ENCODE data around the gene SORD. TPM values are rescaled to one million over a fixed set of nuclear protein-coding genes. Genes with fewer than 3 reads are reported as not detected.

The SORD gene
- total RNA-seq, 4 donors from 2014 or later, result 24.4 to 78.6 (median 48.7) TPM

- H3K27ac ChIP-seq, result no peak overlapping the region
- no peak overlapping the region for H3K4me3 ChIP-seq
- DNase-seq (ENCODE audit: low spot score in 2 of 2), result peak in 1 of 2 donors; percentile 50
- H3K27me3 ChIP-seq, result no peaks in the 10 kb centered on the region
- no peaks in the 10 kb centered on the region for H3K36me3 ChIP-seq
- no peaks in the 10 kb centered on the region for H3K4me1 ChIP-seq
- WGBS, result 96% methylated on average over 11 of the region's 11 CpGs
- TF ChIP-seq POLR2A (IDR thresholded peaks at IDR 0.05) (no peak), POLR2AphosphoS5 (IDR thresholded peaks at IDR 0.05) (no peak), EP300 (IDR thresholded peaks at IDR 0.05) (no peak), CTCF (IDR thresholded peaks at IDR 0.05) (no peak)
- H3K9me3 ChIP-seq, result no peaks in the 10 kb centered on the region
Measured at GRCh38 chr15:45095661-45096060, 72.7 kb downstream of the SORD start.

DNA sequence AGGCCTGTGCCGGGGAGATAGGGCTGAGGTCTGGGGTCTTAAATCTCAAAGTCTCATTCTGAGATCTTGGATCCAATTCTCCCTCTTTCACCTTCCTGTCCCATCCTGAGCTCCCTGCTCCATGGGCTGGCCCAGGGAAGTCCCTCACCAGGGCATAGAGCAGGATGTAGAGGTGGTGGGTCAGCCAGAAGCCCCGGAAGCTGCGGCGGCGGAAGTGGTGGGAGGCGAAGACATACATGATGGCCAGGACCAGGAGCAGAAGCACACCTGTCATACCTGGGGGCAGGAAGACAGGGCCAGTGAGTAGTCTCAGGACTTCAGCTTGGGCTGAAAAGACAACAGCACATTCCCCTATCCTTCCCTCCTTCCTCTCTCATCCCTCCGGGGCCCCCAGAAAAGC, 74.5 kb downstream of the SORD start:
- peak in 1 of 2 donors; percentile 47 for DNase-seq (ENCODE audit: low spot score in 2 of 2)
- WGBS, result 97% methylated on average over 7 of the region's 7 CpGs

DNA sequence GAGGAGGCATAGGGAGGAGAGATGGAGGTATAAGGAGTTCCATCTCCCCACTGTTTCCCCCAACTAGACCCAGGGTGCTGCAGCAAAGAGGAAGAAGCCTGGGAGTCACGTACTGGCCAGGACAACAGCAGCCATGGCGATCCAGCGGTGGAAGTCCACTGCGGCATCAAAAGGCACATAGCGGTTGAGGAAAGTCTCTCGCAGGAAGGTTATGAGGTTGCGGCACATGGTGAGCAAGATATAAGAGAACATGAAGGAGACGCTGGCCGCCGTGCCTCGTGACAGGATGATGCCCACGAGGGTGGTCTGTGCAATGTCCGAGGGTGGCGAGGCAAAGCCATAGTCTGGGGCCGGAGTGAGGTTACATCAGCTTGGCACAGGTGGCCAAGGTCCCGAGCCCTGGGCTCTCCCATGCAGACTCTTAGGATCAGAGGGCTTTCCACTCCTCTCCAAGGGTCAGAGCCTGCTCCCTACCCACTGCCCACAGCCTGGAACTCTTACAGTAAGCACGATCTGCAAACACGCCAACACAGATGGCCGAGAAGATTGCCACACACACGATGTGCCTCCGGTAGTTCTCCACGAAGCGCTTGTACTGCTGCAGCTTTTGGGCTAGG, 76.7 kb downstream of the SORD start:
- no peak for TF ChIP-seq POLR2A (IDR thresholded peaks at IDR 0.05)
- no peak for TF ChIP-seq EP300 (IDR thresholded peaks at IDR 0.05)
- TF ChIP-seq CTCF (IDR thresholded peaks at IDR 0.05), result no peak
- no peak for TF ChIP-seq POLR2AphosphoS5 (IDR thresholded peaks at IDR 0.05)
- WGBS, result 87% methylated on average over 19 of the region's 23 CpGs
- Histone ChIP-seq H3K36me3 (no peaks in the 10 kb centered on the region), H3K27me3 (no peaks in the 10 kb centered on the region), H3K9me3 (no peaks in the 10 kb centered on the region), H3K27ac (no peak overlapping the region), H3K4me1 (no peaks in the 10 kb centered on the region), H3K4me3 (no peak overlapping the region)
- peak in 1 of 2 donors; percentile 49 for DNase-seq (ENCODE audit: low spot score in 2 of 2)

More for the DNA sequence above, 74.5 kb downstream of the SORD start:
- Histone ChIP-seq H3K27me3 (no peaks in the 10 kb centered on the region), H3K27ac (no peak overlapping the region), H3K4me1 (no peaks in the 10 kb centered on the region), H3K9me3 (no peaks in the 10 kb centered on the region), H3K36me3 (no peaks in the 10 kb centered on the region), H3K4me3 (no peak overlapping the region)
- TF ChIP-seq POLR2AphosphoS5 (IDR thresholded peaks at IDR 0.05) (no peak), POLR2A (IDR thresholded peaks at IDR 0.05) (no peak), CTCF (IDR thresholded peaks at IDR 0.05) (no peak), EP300 (IDR thresholded peaks at IDR 0.05) (no peak)

DNA sequence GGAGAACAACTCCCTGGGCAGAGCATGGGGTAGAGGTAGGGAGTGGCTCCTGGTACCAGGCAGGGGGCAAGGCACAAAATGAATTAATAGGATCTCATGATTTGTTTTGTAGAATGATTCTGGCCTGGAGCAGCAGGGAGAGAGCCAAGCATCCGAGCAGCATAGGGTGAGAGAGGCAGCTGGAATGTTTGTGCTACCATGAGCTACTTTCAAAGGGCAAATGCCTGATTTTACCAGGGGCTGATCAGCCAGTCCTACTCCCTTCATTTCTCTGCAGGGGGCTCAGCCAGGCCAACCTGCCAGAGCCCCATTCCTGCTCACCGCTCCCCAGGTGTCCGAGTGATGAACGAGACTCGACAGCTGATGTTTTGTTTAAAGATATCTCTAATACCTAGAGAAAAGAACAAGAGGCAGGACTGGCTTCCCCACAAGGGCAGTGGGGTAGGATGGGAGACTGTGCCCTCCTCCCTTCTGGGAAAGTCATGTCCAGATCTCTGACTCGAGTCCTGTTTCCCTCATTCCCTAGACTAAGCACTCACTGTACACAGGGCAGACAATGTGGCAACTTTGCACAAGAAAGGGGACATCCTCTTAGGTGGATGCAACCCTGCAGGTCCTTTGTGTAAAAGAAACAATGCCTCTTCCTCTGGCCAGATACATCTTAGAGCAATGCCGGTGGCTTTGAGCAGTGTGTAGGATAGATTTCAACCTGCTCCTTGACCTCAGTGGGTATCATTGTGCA, 78.1 kb downstream of the SORD start:
- Histone ChIP-seq H3K36me3 (no peaks in the 10 kb centered on the region), H3K4me1 (no peaks in the 10 kb centered on the region), H3K9me3 (no peaks in the 10 kb centered on the region), H3K27me3 (no peaks in the 10 kb centered on the region), H3K4me3 (no peak overlapping the region), H3K27ac (no peak overlapping the region)
- no peak for DNase-seq (ENCODE audit: low spot score in 2 of 2)
- TF ChIP-seq EP300 (IDR thresholded peaks at IDR 0.05), result no peak
- TF ChIP-seq POLR2AphosphoS5 (IDR thresholded peaks at IDR 0.05), result no peak
- no peak for TF ChIP-seq CTCF (IDR thresholded peaks at IDR 0.05)
- no peak for TF ChIP-seq POLR2A (IDR thresholded peaks at IDR 0.05)
- 83% methylated on average over 7 of the region's 7 CpGs for whole genome bisulfite sequencing

GRCh38 chr15:45101749-45102148, 78.8 kb downstream of the SORD start:
- H3K36me3 ChIP-seq, result no peaks in the 10 kb centered on the region
- no peaks in the 10 kb centered on the region for H3K9me3 ChIP-seq

More at GRCh38 chr15:45101749-45102148, 78.8 kb downstream of the SORD start:
- TF ChIP-seq CTCF (IDR thresholded peaks at IDR 0.05) (no peak), POLR2AphosphoS5 (IDR thresholded peaks at IDR 0.05) (no peak), POLR2A (IDR thresholded peaks at IDR 0.05) (no peak), EP300 (IDR thresholded peaks at IDR 0.05) (no peak)
- H3K4me3 ChIP-seq, result no peak overlapping the region
- H3K27me3 ChIP-seq, result peaks cover 2% of the 10 kb centered on the region
- H3K27ac ChIP-seq, result no peak overlapping the region
- peak in 1 of 2 donors; percentile 41 for DNase-seq (ENCODE audit: low spot score in 2 of 2)
- no peaks in the 10 kb centered on the region for H3K4me1 ChIP-seq
- 91% methylated on average over 12 of the region's 12 CpGs for WGBS

Data from suprapubic skin (tissue), 4 donors.